H9 (cell line): ENCODE results near the gene CCDC88A. TPM values are rescaled to one million over a fixed set of nuclear protein-coding genes. Genes with fewer than 3 reads are reported as not detected.

ENCODE experiments used
- DNase-seq: peaks from one replicate; pipeline ENCODE4 v3.0.0-alpha.2; 2017
- H2AFZ ChIP-seq: one replicate; pipeline ENCODE4 v1.6.1; 2013; ENCODE audit warnings: mild to moderate bottlenecking, low read length, control low read depth, moderate library complexity
- H2AK5ac ChIP-seq: 2 replicates; pipeline ENCODE4 v1.6.1; 2013; ENCODE audit warnings: low read length, control low read depth, mixed read lengths; ENCODE audit not compliant: insufficient read length
- H2BK120ac ChIP-seq: one replicate; pipeline ENCODE4 v1.6.1; 2013; ENCODE audit warnings: low read depth, mild to moderate bottlenecking, low read length, control low read depth, inconsistent platforms; ENCODE audit not compliant: poor library complexity, severe bottlenecking
- H2BK12ac ChIP-seq: 2 replicates; pipeline ENCODE4 v1.6.1; 2013; ENCODE audit warnings: low read length, control low read depth, mixed read lengths, low read depth; ENCODE audit not compliant: insufficient read length
- H2BK15ac ChIP-seq: 2 replicates; pipeline ENCODE4 v1.6.1; 2013; ENCODE audit warnings: low read depth, low read length, control low read depth
- H2BK20ac ChIP-seq: one replicate; pipeline ENCODE4 v1.6.1; 2013; ENCODE audit warnings: low read depth, mild to moderate bottlenecking, low read length, control low read depth, inconsistent platforms; ENCODE audit not compliant: poor library complexity, severe bottlenecking
- H2BK5ac ChIP-seq: 2 replicates; pipeline ENCODE4 v1.6.1; 2013; ENCODE audit warnings: low read length, control low read depth, mixed read lengths; ENCODE audit not compliant: insufficient read length
- H3K14ac ChIP-seq: 2 replicates; pipeline ENCODE4 v1.6.1; 2013; ENCODE audit warnings: low read length, control low read depth; ENCODE audit not compliant: insufficient read depth
- H3K18ac ChIP-seq: 2 replicates; pipeline ENCODE4 v1.6.1; 2013; ENCODE audit warnings: low read depth, mild to moderate bottlenecking, mixed read lengths, low read length, control low read depth; ENCODE audit not compliant: insufficient read length
- H3K23ac ChIP-seq: 2 replicates; pipeline ENCODE4 v1.6.1; 2013; ENCODE audit warnings: low read length, control low read depth, mixed read lengths, low read depth; ENCODE audit not compliant: insufficient read length
- H3K23me2 ChIP-seq: 2 replicates; pipeline ENCODE4 v1.6.1; 2013; ENCODE audit warnings: low read depth, mild to moderate bottlenecking, mixed read lengths, low read length, control low read depth; ENCODE audit not compliant: insufficient read length, poor library complexity, severe bottlenecking
- H3K27ac ChIP-seq: 2 replicates; pipeline ENCODE4 v1.5.1; 2013; ENCODE audit warnings: low read length, control low read depth, mixed read lengths, low read depth; ENCODE audit not compliant: insufficient read length
- H3K27me3 ChIP-seq: 2 replicates; pipeline ENCODE4 v1.6.1; 2013; ENCODE audit warnings: low read length, control low read depth, inconsistent platforms; ENCODE audit not compliant: insufficient read depth
- H3K4ac ChIP-seq: 2 replicates; pipeline ENCODE4 v1.6.1; 2013; ENCODE audit warnings: low read depth, mild to moderate bottlenecking, control low read depth, inconsistent platforms, low read length, moderate library complexity
- H3K4me1 ChIP-seq: 2 replicates; pipeline ENCODE4 v1.6.1; 2013; ENCODE audit warnings: low read length, control low read depth, inconsistent platforms; ENCODE audit not compliant: insufficient read depth
- H3K4me2 ChIP-seq: 2 replicates; pipeline ENCODE4 v1.6.1; 2013; ENCODE audit warnings: low read length, control low read depth, mixed read lengths; ENCODE audit not compliant: insufficient read length, insufficient read depth
- H3K56ac ChIP-seq: 2 replicates; pipeline ENCODE4 v1.6.1; 2013; ENCODE audit warnings: low read depth, mild to moderate bottlenecking, mixed read lengths, low read length, control low read depth; ENCODE audit not compliant: insufficient read length
- H3K79me1 ChIP-seq: 2 replicates; pipeline ENCODE4 v1.6.1; 2013; ENCODE audit warnings: low read depth, mild to moderate bottlenecking, moderate library complexity, low read length, control low read depth, inconsistent platforms; ENCODE audit not compliant: insufficient read depth, poor library complexity, severe bottlenecking
- H3K79me2 ChIP-seq: 2 replicates; pipeline ENCODE4 v1.6.1; 2013; ENCODE audit warnings: low read length, control low read depth, inconsistent platforms; ENCODE audit not compliant: insufficient read depth
- H3K9ac ChIP-seq: 2 replicates; pipeline ENCODE4 v1.6.1; 2013; ENCODE audit warnings: low read length, control low read depth, mixed read lengths; ENCODE audit not compliant: insufficient read length; ENCODE audit errors: extremely low read depth
- H3K9me3 ChIP-seq: one replicate; pipeline ENCODE4 v1.6.1; 2013; ENCODE audit warnings: low read depth, low read length, inconsistent platforms; ENCODE audit not compliant: control insufficient read depth
- H3T11ph ChIP-seq: one replicate; pipeline ENCODE4 v1.6.1; 2013; ENCODE audit warnings: mild to moderate bottlenecking, low read length, control low read depth, inconsistent platforms
- H4K20me1 ChIP-seq: one replicate; pipeline ENCODE4 v1.6.1; 2013; ENCODE audit not compliant: control insufficient read depth, insufficient read length, insufficient read depth
- H4K5ac ChIP-seq: 2 replicates; pipeline ENCODE4 v1.6.1; 2013; ENCODE audit warnings: low read depth, mild to moderate bottlenecking, mixed read lengths, low read length, control low read depth; ENCODE audit not compliant: insufficient read length
- H4K8ac ChIP-seq: replicated peaks from 2 replicates; pipeline ENCODE4 v1.6.1; 2013; ENCODE audit warnings: low read length, control low read depth, mixed read lengths, low read depth; ENCODE audit not compliant: insufficient read length
- H4K91ac ChIP-seq: 2 replicates; pipeline ENCODE4 v1.6.1; 2013; ENCODE audit warnings: low read depth, mild to moderate bottlenecking, moderate library complexity, mixed read lengths, low read length, control low read depth; ENCODE audit not compliant: insufficient read length
- H3K27ac Mint-ChIP-seq, 3 experiments: 2 replicates in 2 of 3; 3 replicates in 1 of 3; pipeline ENCODE4 v1.8.0; 2020 to 2021; ENCODE audit warnings: mixed read lengths in 3 of 3, mild to moderate bottlenecking in 1 of 3, moderate library complexity in 1 of 3
- H3K27me3 Mint-ChIP-seq: 2 replicates; pipeline ENCODE4 v1.8.0; 2021; ENCODE audit warnings: low read depth, mild to moderate bottlenecking, moderate library complexity, mixed read lengths
- H3K36me3 Mint-ChIP-seq, 3 experiments: 2 replicates in 2 of 3; 3 replicates in 1 of 3; pipeline ENCODE4 v1.8.0; 2020 to 2021; ENCODE audit warnings: low read depth in 3 of 3, mixed read lengths in 3 of 3; ENCODE audit not compliant: insufficient read depth in 1 of 3
- H3K4me1 Mint-ChIP-seq, 2 experiments: 2 replicates each; pipeline ENCODE4 v1.8.0; 2020; ENCODE audit warnings: mixed read lengths in 2 of 2
- H3K4me3 Mint-ChIP-seq, 2 experiments: 2 replicates in 1 of 2; 3 replicates in 1 of 2; pipeline ENCODE4 v1.8.0; 2020 to 2021; ENCODE audit warnings: mild to moderate bottlenecking in 2 of 2, mixed read lengths in 2 of 2, moderate library complexity in 1 of 2
- H3K9me3 Mint-ChIP-seq, 2 experiments: 2 replicates in 1 of 2; 3 replicates in 1 of 2; pipeline ENCODE4 v1.8.0; 2020; ENCODE audit warnings: mild to moderate bottlenecking in 2 of 2, mixed read lengths in 2 of 2, moderate library complexity in 1 of 2
- WGBS: extraction: QIAGEN DNeasy Blood & Tissue Kit; methylation state at CpG from one replicate; pipeline ENCODE4 v1.1.7; 2013; ENCODE audit warnings: missing lambda C conversion rate, low lambda C conversion rate, mixed read lengths; ENCODE audit not compliant: insufficient read length; ENCODE audit errors: extremely low coverage; 5-methylcytosine and 5-hydroxymethylcytosine counted together
- total RNA-seq: library from RNA; stranded (reverse); gene quantifications from 2 replicates; pipeline ENCODE4 v1.2.1, GENCODE V29; 2021
- TF ChIP-seq, protein P1 (sequence below): fragments of 200-600 bp; sonication (generic); conservative IDR thresholded peaks from 3 replicates; pipeline ENCODE4 v1.8.0; 2021; ENCODE audit warnings: antibody characterized with exemption, mild to moderate bottlenecking

Gene CCDC88A
- total RNA-seq, 1 experiment from 2014 or later = 91.8 TPM

DNA sequence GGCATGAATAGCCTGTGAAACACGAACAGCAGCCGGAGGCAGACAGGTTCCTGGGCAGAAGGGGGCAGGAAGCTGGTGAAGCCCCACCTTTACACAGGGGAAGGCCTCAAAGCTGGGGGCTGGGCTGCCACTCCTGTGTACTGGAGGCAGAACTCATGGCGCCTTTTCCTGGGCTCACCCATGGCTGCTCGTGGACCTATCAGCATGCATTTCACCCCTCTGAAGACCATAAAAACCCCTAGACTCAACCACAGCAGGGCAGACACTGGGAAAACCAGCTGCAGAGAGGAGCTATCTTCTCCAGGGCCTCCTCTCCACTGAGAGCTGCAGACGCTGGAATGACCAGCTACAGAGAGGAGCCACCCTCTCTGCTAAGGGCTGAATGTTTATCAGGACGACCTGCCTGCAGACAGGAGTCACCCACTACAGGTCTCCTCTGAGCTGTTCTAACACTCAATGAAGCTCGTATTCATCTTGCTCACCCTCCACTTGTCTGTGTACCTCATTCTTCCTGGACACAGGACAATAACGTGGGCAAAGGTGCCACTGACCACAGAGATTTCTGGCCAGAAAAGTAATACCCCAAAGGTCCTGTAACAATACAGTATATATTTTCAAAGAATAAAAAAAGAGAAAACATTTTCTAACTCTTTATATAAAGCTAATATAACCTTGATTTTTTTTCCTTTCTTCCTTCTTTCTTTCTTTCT is 18.9 kb upstream of the CCDC88A start:
- H3K4me1 Mint-ChIP-seq = no peaks in the 10 kb centered on the region
- Histone ChIP-seq H2BK20ac (no peak overlapping the region), H4K91ac (no peak overlapping the region), H3K23ac (no peak overlapping the region), H3T11ph (no peak overlapping the region), H2BK5ac (no peak overlapping the region), H3K56ac (no peak overlapping the region), H4K8ac (no peak overlapping the region), H2AFZ (no peak overlapping the region), H3K23me2 (no peaks in the 10 kb centered on the region), H2BK120ac (no peak overlapping the region), H3K27me3 (no peaks in the 10 kb centered on the region), H2AK5ac (no peak overlapping the region), H3K18ac (no peak overlapping the region), H3K14ac (no peak overlapping the region), H4K20me1 (no peaks in the 10 kb centered on the region), H3K4ac (no peak overlapping the region), H3K79me1 (no peaks in the 10 kb centered on the region), H4K5ac (no peak overlapping the region), H2BK15ac (no peak overlapping the region), H3K79me2 (no peaks in the 10 kb centered on the region), H3K9ac (no peak overlapping the region), H3K9me3 (no peaks in the 10 kb centered on the region), H2BK12ac (no peak overlapping the region), H3K27ac (no peak overlapping the region), H3K4me1 (no peaks in the 10 kb centered on the region), H3K4me2 (no peak overlapping the region)
- peaks cover 18 to 20% of the 10 kb centered on the region in 2 experiments for H3K9me3 Mint-ChIP-seq
- TF ChIP-seq, protein P1, sequence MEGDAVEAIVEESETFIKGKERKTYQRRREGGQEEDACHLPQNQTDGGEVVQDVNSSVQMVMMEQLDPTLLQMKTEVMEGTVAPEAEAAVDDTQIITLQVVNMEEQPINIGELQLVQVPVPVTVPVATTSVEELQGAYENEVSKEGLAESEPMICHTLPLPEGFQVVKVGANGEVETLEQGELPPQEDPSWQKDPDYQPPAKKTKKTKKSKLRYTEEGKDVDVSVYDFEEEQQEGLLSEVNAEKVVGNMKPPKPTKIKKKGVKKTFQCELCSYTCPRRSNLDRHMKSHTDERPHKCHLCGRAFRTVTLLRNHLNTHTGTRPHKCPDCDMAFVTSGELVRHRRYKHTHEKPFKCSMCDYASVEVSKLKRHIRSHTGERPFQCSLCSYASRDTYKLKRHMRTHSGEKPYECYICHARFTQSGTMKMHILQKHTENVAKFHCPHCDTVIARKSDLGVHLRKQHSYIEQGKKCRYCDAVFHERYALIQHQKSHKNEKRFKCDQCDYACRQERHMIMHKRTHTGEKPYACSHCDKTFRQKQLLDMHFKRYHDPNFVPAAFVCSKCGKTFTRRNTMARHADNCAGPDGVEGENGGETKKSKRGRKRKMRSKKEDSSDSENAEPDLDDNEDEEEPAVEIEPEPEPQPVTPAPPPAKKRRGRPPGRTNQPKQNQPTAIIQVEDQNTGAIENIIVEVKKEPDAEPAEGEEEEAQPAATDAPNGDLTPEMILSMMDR = no peak
- no peak for DNase-seq
- no peaks in the 10 kb centered on the region for H3K27me3 Mint-ChIP-seq
- no CpG with 5 or more reads among the region's 8 CpGs for WGBS
- H3K36me3 Mint-ChIP-seq = peaks cover 8 to 12% (median 11%) of the 10 kb centered on the region in 3 experiments
- no peak overlapping the region; a peak in 1 of 5 replicates for H3K4me3 Mint-ChIP-seq
- H3K27ac Mint-ChIP-seq = no peak overlapping the region; a peak in 1 of 7 replicates
